RWPE2 (cell line): ENCODE measurements around the gene AKIP1.
A peak's percentile ranks its signal among the peaks of the same experiment; 100 is the strongest.

Experiments
- ATAC-seq: fragments of 200-7000 bp; cut with Tn5 transposase; 3 replicates; pipeline ENCODE4 v1.9.1; 2021; ENCODE audit warnings: low read depth
- DNase-seq: peaks from one replicate; pipeline ENCODE4 v3.0.0-alpha.2; 2020; ENCODE audit warnings: low spot score
- H3K27ac ChIP-seq: fragments of 450-650 bp; 2 replicates; pipeline ENCODE4 v1.5.1; 2017; ENCODE audit warnings: mild to moderate bottlenecking; ENCODE audit not compliant: poor library complexity, severe bottlenecking
- H3K27me3 ChIP-seq: fragments of 250-450 bp; sonication (Bioruptor Pico); 2 replicates; pipeline ENCODE4 v1.5.1; 2021; ENCODE audit warnings: mild to moderate bottlenecking, moderate library complexity; ENCODE audit not compliant: insufficient read depth, poor library complexity, severe bottlenecking
- H3K36me3 ChIP-seq: fragments of 250-450 bp; sonication (Bioruptor Pico); 2 replicates; pipeline ENCODE4 v1.5.1; 2020; ENCODE audit warnings: low read depth, mild to moderate bottlenecking, moderate library complexity
- H3K4me1 ChIP-seq: fragments of 250-450 bp; sonication (Bioruptor Pico); 2 replicates; pipeline ENCODE4 v1.5.1; 2021; ENCODE audit warnings: mild to moderate bottlenecking, moderate library complexity; ENCODE audit not compliant: insufficient read depth, poor library complexity, severe bottlenecking
- H3K4me3 ChIP-seq: fragments of 250-450 bp; sonication (Bioruptor Pico); 2 replicates; pipeline ENCODE4 v1.5.1; 2021; ENCODE audit warnings: mild to moderate bottlenecking, moderate library complexity; ENCODE audit not compliant: severe bottlenecking
- H3K9me3 ChIP-seq: fragments of 250-450 bp; sonication (Bioruptor Pico); 2 replicates; pipeline ENCODE4 v1.5.1; 2021; ENCODE audit warnings: mild to moderate bottlenecking, moderate library complexity; ENCODE audit not compliant: severe bottlenecking
- TF ChIP-seq, protein P1 (sequence below): fragments of 450-650 bp; IDR thresholded peaks from one replicate; pipeline ENCODE4 v1.5.1; 2017; ENCODE audit warnings: mild to moderate bottlenecking, moderate library complexity; ENCODE audit not compliant: poor library complexity, severe bottlenecking

Gene AKIP1

GRCh38 chr11:8870411-8871170, 40.4 kb upstream of the AKIP1 start:
- ATAC-seq = peak; percentile 77
- Histone ChIP-seq H3K9me3 (no peaks in the 10 kb centered on the region), H3K4me1 (peaks cover 28% of the 10 kb centered on the region), H3K4me3 (peak overlapping the region; percentile 74), H3K27ac (peak overlapping the region; percentile 67), H3K36me3 (no peaks in the 10 kb centered on the region), H3K27me3 (no peaks in the 10 kb centered on the region)
- peak; percentile 68 for DNase-seq
- TF ChIP-seq, protein P1, sequence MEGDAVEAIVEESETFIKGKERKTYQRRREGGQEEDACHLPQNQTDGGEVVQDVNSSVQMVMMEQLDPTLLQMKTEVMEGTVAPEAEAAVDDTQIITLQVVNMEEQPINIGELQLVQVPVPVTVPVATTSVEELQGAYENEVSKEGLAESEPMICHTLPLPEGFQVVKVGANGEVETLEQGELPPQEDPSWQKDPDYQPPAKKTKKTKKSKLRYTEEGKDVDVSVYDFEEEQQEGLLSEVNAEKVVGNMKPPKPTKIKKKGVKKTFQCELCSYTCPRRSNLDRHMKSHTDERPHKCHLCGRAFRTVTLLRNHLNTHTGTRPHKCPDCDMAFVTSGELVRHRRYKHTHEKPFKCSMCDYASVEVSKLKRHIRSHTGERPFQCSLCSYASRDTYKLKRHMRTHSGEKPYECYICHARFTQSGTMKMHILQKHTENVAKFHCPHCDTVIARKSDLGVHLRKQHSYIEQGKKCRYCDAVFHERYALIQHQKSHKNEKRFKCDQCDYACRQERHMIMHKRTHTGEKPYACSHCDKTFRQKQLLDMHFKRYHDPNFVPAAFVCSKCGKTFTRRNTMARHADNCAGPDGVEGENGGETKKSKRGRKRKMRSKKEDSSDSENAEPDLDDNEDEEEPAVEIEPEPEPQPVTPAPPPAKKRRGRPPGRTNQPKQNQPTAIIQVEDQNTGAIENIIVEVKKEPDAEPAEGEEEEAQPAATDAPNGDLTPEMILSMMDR = peak; percentile 29

DNA sequence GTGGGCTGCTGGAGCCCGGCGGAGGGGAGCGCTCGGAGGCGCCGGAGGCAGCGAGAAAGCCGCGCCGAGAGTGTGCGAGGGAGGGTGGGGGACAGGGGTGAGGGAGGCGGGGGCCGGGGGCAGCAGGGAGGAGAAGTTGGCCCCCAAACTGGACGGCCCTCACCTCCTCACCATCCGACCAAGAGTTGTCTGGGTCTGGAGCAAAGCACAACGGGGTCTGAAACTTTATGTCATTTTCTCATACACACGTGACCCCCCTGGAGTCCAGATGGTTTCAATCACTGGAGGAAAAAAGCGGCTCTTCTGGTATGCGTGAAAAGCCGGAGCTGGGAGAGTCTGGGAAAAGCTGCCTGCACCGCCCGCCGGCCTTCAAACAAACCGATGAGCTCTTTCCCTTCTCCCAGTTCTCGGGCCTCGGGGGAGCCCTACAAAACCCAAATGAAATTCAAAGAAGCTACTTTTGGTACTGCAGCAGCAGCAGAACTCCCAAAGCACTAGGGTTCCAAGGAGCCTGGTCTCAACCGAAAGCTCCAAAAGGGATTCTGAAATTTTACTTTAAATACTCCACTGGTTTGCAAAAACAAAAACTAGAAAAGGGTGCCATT, 39.7 kb upstream of the AKIP1 start:
- peak overlapping the region; percentile 67 for H3K27ac ChIP-seq
- no peaks in the 10 kb centered on the region for H3K27me3 ChIP-seq
- H3K4me3 ChIP-seq = peak overlapping the region; percentile 74
- ATAC-seq (peak; percentile 53), DNase-seq (no peak)
- H3K4me1 ChIP-seq = peaks cover 28% of the 10 kb centered on the region
- H3K36me3 ChIP-seq = no peaks in the 10 kb centered on the region
- H3K9me3 ChIP-seq = no peaks in the 10 kb centered on the region
- TF ChIP-seq, protein P1 = no peak

GRCh38 chr11:8871962-8872361, 39.0 kb upstream of the AKIP1 start:
- Histone ChIP-seq H3K4me3 (no peak overlapping the region), H3K27me3 (no peaks in the 10 kb centered on the region), H3K9me3 (no peaks in the 10 kb centered on the region), H3K27ac (peak overlapping the region; percentile 67), H3K4me1 (peaks cover 21% of the 10 kb centered on the region), H3K36me3 (no peaks in the 10 kb centered on the region)
- TF ChIP-seq, protein P1 = no peak
- no peak for ATAC-seq
- DNase-seq = no peak

DNA sequence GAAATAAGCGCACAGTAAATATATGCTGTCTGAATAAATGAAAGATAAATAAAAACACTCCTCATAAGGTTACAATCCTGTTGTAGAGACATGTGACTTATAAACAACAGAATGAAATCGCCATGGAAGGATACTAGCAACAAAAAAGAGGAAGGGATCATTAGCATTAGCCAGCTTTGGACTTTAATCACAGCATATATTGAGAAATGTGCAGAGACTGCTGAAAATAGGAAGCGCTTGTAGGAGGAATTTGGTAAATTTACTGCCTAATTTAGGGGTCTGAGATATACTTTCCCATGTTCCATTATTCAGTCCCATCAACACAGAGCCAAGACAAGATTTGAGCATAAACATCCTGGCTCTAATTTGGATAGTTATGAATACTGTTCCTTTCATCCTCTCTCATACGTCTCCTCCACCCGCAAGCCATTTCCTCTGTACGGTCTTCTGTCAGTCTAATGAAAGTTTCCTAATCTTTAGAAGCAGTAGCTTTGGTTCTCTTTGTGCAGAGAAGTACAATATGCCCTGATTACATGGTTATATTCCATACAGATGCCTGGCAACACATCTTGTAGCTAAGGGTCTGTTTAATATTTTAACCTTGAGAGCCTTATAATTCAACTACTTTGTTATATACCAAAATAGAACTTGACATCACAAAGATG, 37.1 kb upstream of the AKIP1 start:
- H3K4me3 ChIP-seq = no peak overlapping the region
- H3K27ac ChIP-seq = no peak overlapping the region
- ATAC-seq (no peak), DNase-seq (no peak)
- TF ChIP-seq, protein P1 = no peak
- H3K36me3 ChIP-seq = no peaks in the 10 kb centered on the region
- H3K4me1 ChIP-seq = peaks cover 8% of the 10 kb centered on the region
- no peaks in the 10 kb centered on the region for H3K9me3 ChIP-seq
- H3K27me3 ChIP-seq = no peaks in the 10 kb centered on the region
